HEK293 (cell line): ENCODE data around the gene WRNIP1.

Source experiments
- CTCF ChIA-PET: fragments of 350-600 bp; formaldehyde crosslinking; extraction: SDS; loops from one replicate; lab custom pipeline; 2021; ENCODE audit warnings: antibody characterized with exemption; lab: Yijun Ruan, JAX
- POLR2A ChIA-PET: fragments of 300-600 bp; formaldehyde crosslinking; extraction: SDS; loops from one replicate; lab custom pipeline; 2020; ENCODE audit warnings: antibody characterized with exemption, inconsistent platforms; lab: Yijun Ruan, JAX
- H3K27ac ChIP-seq: fragments of 200-500 bp; sonication (Bioruptor generic); 2 replicates; pipeline ENCODE4 v1.5.1; 2014; ENCODE audit warnings: low read depth, low read length, control low read depth, inconsistent platforms; ENCODE audit errors: extremely low read depth
- H3K36me3 ChIP-seq, 2 experiments: fragments of 200-500 bp in 1 of 2; sonication (Bioruptor generic) in 1 of 2; 1 replicate in 1 of 2; 2 replicates in 1 of 2; pipeline ENCODE4 v1.5.1; 2014 to 2017; ENCODE audit warnings: inconsistent platforms in 2 of 2, low read length in 2 of 2; ENCODE audit not compliant: control insufficient read depth in 2 of 2, insufficient read depth in 1 of 2
- H3K4me1 ChIP-seq: fragments of 200-500 bp; sonication (Bioruptor generic); 2 replicates; pipeline ENCODE4 v1.5.1; 2014; ENCODE audit warnings: mild to moderate bottlenecking, low read length, inconsistent platforms; ENCODE audit not compliant: control insufficient read depth, insufficient read depth
- H3K4me3 ChIP-seq: 2 replicates; pipeline ENCODE4 v1.5.1; 2011; ENCODE audit warnings: low read depth, mild to moderate bottlenecking, control low read depth, low read length, moderate library complexity
- H3K9me3 ChIP-seq: fragments of 200-500 bp; sonication (Bioruptor generic); 2 replicates; pipeline ENCODE4 v1.5.1; 2014; ENCODE audit warnings: low read depth, low read length, inconsistent platforms; ENCODE audit not compliant: control insufficient read depth, insufficient read depth
- GLIS1 ChIP-seq: fragments of 450-650 bp; formaldehyde crosslinking; IDR thresholded peaks from 2 replicates; pipeline ENCODE4 v1.5.1; 2016; ENCODE audit warnings: missing biosample characterization, missing genetic modification characterization
- PRDM10 ChIP-seq: fragments of 450-650 bp; formaldehyde crosslinking; IDR thresholded peaks from 2 replicates; pipeline ENCODE4 v1.5.1; 2016; ENCODE audit warnings: missing biosample characterization, missing genetic modification characterization
- SCRT2 ChIP-seq: fragments of 450-650 bp; formaldehyde crosslinking; IDR thresholded peaks from 2 replicates; pipeline ENCODE4 v1.5.1; 2016; ENCODE audit warnings: missing biosample characterization, missing genetic modification characterization
- ZBTB48 ChIP-seq: fragments of 450-650 bp; formaldehyde crosslinking; IDR thresholded peaks from 2 replicates; pipeline ENCODE4 v1.5.1; 2016; ENCODE audit warnings: missing biosample characterization, missing genetic modification characterization
- ZEB2 ChIP-seq: fragments of 450-650 bp; formaldehyde crosslinking; IDR thresholded peaks from 2 replicates; pipeline ENCODE4 v1.5.1; 2016; ENCODE audit warnings: missing biosample characterization, missing genetic modification characterization
- ZFP37 ChIP-seq: fragments of 450-650 bp; formaldehyde crosslinking; IDR thresholded peaks from 2 replicates; pipeline ENCODE4 v1.5.1; 2016; ENCODE audit warnings: missing biosample characterization, missing genetic modification characterization
- ZIC2 ChIP-seq: fragments of 450-650 bp; formaldehyde crosslinking; IDR thresholded peaks from 2 replicates; pipeline ENCODE4 v1.5.1; 2016; ENCODE audit warnings: missing biosample characterization, missing genetic modification characterization
- ZNF148 ChIP-seq: fragments of 450-650 bp; formaldehyde crosslinking; IDR thresholded peaks from 2 replicates; pipeline ENCODE4 v1.5.0; 2017; ENCODE audit warnings: missing biosample characterization, missing genetic modification characterization, borderline replicate concordance
- ZNF18 ChIP-seq: fragments of 450-650 bp; formaldehyde crosslinking; IDR thresholded peaks from 2 replicates; pipeline ENCODE4 v1.5.1; 2016; ENCODE audit warnings: missing biosample characterization, missing genetic modification characterization
- ZNF280C ChIP-seq: fragments of 450-650 bp; formaldehyde crosslinking; IDR thresholded peaks from 2 replicates; pipeline ENCODE4 v1.5.1; 2016; ENCODE audit warnings: missing biosample characterization, missing genetic modification characterization
- ZNF302 ChIP-seq: fragments of 450-650 bp; formaldehyde crosslinking; IDR thresholded peaks from 2 replicates; pipeline ENCODE4 v1.5.1; 2016; ENCODE audit warnings: missing biosample characterization, missing genetic modification characterization, low read depth
- ZNF350 ChIP-seq: fragments of 450-650 bp; formaldehyde crosslinking; IDR thresholded peaks from 2 replicates; pipeline ENCODE4 v1.5.0; 2017; ENCODE audit warnings: missing biosample characterization, mild to moderate bottlenecking, missing genetic modification characterization
- ZNF544 ChIP-seq: fragments of 450-650 bp; formaldehyde crosslinking; IDR thresholded peaks from 2 replicates; pipeline ENCODE4 v1.5.0; 2017; ENCODE audit warnings: missing biosample characterization, missing genetic modification characterization
- ZNF549 ChIP-seq: fragments of 450-650 bp; IDR thresholded peaks from 2 replicates; pipeline ENCODE4 v1.5.1; 2018; ENCODE audit warnings: missing biosample characterization, missing genetic modification characterization, mild to moderate bottlenecking, inconsistent platforms, moderate library complexity
- ZNF561 ChIP-seq: fragments of 450-650 bp; IDR thresholded peaks from 2 replicates; pipeline ENCODE4 v1.5.1; 2018; ENCODE audit warnings: missing biosample characterization, missing genetic modification characterization, borderline replicate concordance
- ZNF580 ChIP-seq: fragments of 450-650 bp; formaldehyde crosslinking; IDR thresholded peaks from 2 replicates; pipeline ENCODE4 v1.5.1; 2016; ENCODE audit warnings: missing biosample characterization, missing genetic modification characterization
- ZNF621 ChIP-seq: fragments of 450-650 bp; formaldehyde crosslinking; IDR thresholded peaks from 2 replicates; pipeline ENCODE4 v1.5.1; 2017; ENCODE audit warnings: missing biosample characterization, missing genetic modification characterization
- ZNF677 ChIP-seq: fragments of 450-650 bp; IDR thresholded peaks from 2 replicates; pipeline ENCODE4 v1.5.0; 2018; ENCODE audit warnings: missing biosample characterization, mild to moderate bottlenecking, missing genetic modification characterization, moderate library complexity
- ZNF768 ChIP-seq: fragments of 450-650 bp; formaldehyde crosslinking; IDR thresholded peaks from 2 replicates; pipeline ENCODE4 v1.5.1; 2018; ENCODE audit warnings: missing biosample characterization, mild to moderate bottlenecking, missing genetic modification characterization
- ZNF843 ChIP-seq: fragments of 450-650 bp; formaldehyde crosslinking; IDR thresholded peaks from 2 replicates; pipeline ENCODE4 v1.5.1; 2016; ENCODE audit warnings: missing biosample characterization, missing genetic modification characterization

Gene WRNIP1

GRCh38 chr6:2739335-2739734, 25.9 kb upstream of the WRNIP1 start:
- ChIA-PET POLR2A (no interaction called here), CTCF (interaction anchor here (1.1 to 9.7 kb wide), 12 partner anchors 11 to 291 kb away, joined by 3 to 212 read pairs (median 8); partner anchors contain the start of gene MYLK4)
- Histone ChIP-seq H3K9me3 (no peaks in the 10 kb centered on the region), H3K36me3 (no peaks in the 10 kb centered on the region), H3K4me1 (peaks cover 3% of the 10 kb centered on the region; the same call in 1 of the 2 replicates), H3K4me3 (no peak overlapping the region), H3K27ac (no peak overlapping the region)
- TF ChIP-seq ZNF580 (tag by site-specific recombination): no peak
- TF ChIP-seq ZNF843 (tag by site-specific recombination): no peak
- TF ChIP-seq SCRT2 (tag by site-specific recombination): 0 out of 2 replicates have a peak, but pooled peaks have one; percentile 14
- TF ChIP-seq ZNF302 (tag by site-specific recombination): no peak
- no peak for TF ChIP-seq ZNF768 (tag by site-specific recombination)
- TF ChIP-seq ZNF544: no peak
- no peak for TF ChIP-seq ZEB2 (tag by site-specific recombination)
- TF ChIP-seq ZFP37 (tag by site-specific recombination): no peak
- no peak for TF ChIP-seq ZNF148 (tag by site-specific recombination)
- TF ChIP-seq PRDM10 (tag by site-specific recombination): 0 out of 2 replicates have a peak, but pooled peaks have one; percentile 27
- TF ChIP-seq ZNF549: no peak
- no peak for TF ChIP-seq GLIS1 (tag by site-specific recombination)
- TF ChIP-seq ZNF677 (tag by site-specific recombination): no peak

- Histone ChIP-seq H3K4me3 (no peak overlapping the region), H3K9me3 (no peaks in the 10 kb centered on the region), H3K36me3 (no peaks in the 10 kb centered on the region)
- no peak for TF ChIP-seq ZBTB48 (tag by site-specific recombination)
- TF ChIP-seq, all 188 proteins: peak for 0
- POLR2A ChIA-PET: no interaction called here
- CTCF ChIA-PET: interaction anchor here (0.6 to 9.7 kb wide), 4 partner anchors 8 to 192 kb away, joined by 4 to 212 read pairs (median 6); partner anchors contain the start of gene MYLK4
- Histone ChIP-seq H3K27ac (no peak overlapping the region), H3K4me1 (peaks cover 3% of the 10 kb centered on the region)
Measured at GRCh38 chr6:2740581-2740980, 24.6 kb upstream of the WRNIP1 start.

- CTCF ChIA-PET: interaction anchor here (0.6 to 9.7 kb wide), 3 partner anchors 9 to 27 kb away, joined by 3 to 212 read pairs (median 6); partner anchors contain the start of gene MYLK4
- Histone ChIP-seq H3K9me3 (no peaks in the 10 kb centered on the region), H3K4me1 (peaks cover 8% of the 10 kb centered on the region), H3K36me3 (no peaks in the 10 kb centered on the region), H3K4me3 (no peak overlapping the region), H3K27ac (no peak overlapping the region)
- POLR2A ChIA-PET: no interaction called here
- no peak for TF ChIP-seq ZNF280C (tag by site-specific recombination)
- TF ChIP-seq ZNF18 (tag by site-specific recombination): no peak
- TF ChIP-seq ZNF350: no peak
- TF ChIP-seq ZNF580 (tag by site-specific recombination): no peak
- no peak for TF ChIP-seq ZNF621 (tag by site-specific recombination)
- no peak for TF ChIP-seq ZBTB48 (tag by site-specific recombination)
- no peak for TF ChIP-seq ZNF561
- no peak for TF ChIP-seq ZIC2 (tag by site-specific recombination)
Measured at GRCh38 chr6:2741756-2742155, 23.4 kb upstream of the WRNIP1 start.
